ENCODE measurements around the gene TTC1.

Gene TTC1

GRCh38 chr5:160023007-160023907 is 14.3 kb downstream of the TTC1 start:
- Histone ChIP-seq H3F3A (ENCODE audit: low read depth) (no peaks in the 10 kb centered on the region), H3K4me1 (ENCODE audit: insufficient read depth, low read length, poor library complexity, severe bottlenecking) (peaks cover 4% of the 10 kb centered on the region), H2AFZ (ENCODE audit: low read length) (no peak overlapping the region), H3K4me3 (ENCODE audit: low read length, poor library complexity, severe bottlenecking) (no peak overlapping the region), H3K9me3 (ENCODE audit: insufficient read depth, low read depth, low read length) (no peaks in the 10 kb centered on the region), H3K36me3 (ENCODE audit: insufficient read depth, low read length) (no peaks in the 10 kb centered on the region), H3K9ac (ENCODE audit: low read depth, low read length, poor library complexity, severe bottlenecking) (no peak overlapping the region), H3K79me2 (ENCODE audit: insufficient read depth, low read length) (no peaks in the 10 kb centered on the region), H3K4me2 (ENCODE audit: low read depth, low read length, poor library complexity, severe bottlenecking) (no peak overlapping the region), H3K9me2 (replicated peaks; ENCODE audit: low read depth, low read length) (no peaks in the 10 kb centered on the region), H3K27me3 (ENCODE audit: insufficient read depth, low read length, poor library complexity, severe bottlenecking) (no peaks in the 10 kb centered on the region), H4K20me1 (ENCODE audit: insufficient read depth, low read length, poor library complexity, severe bottlenecking) (no peaks in the 10 kb centered on the region)
- TF ChIP-seq EZH2phosphoT487 (IDR thresholded peaks at IDR 0.05; ENCODE audit: borderline replicate concordance), result no peak
- TF ChIP-seq CTCF (conservative IDR thresholded peaks at IDR 0.05; ENCODE audit: low read length), result no peak

GRCh38 chr5:160023908-160024630 is 15.1 kb downstream of the TTC1 start:
- TF ChIP-seq CTCF (conservative IDR thresholded peaks at IDR 0.05; ENCODE audit: low read length), result no peak
- no peak for TF ChIP-seq EZH2phosphoT487 (IDR thresholded peaks at IDR 0.05; ENCODE audit: borderline replicate concordance)
- H3K9me3 ChIP-seq (ENCODE audit: insufficient read depth, low read depth, low read length), result no peaks in the 10 kb centered on the region

GRCh38 chr5:160029004-160029403 is 20.1 kb downstream of the TTC1 start:
- Histone ChIP-seq H3K4me2 (ENCODE audit: low read depth, low read length, poor library complexity, severe bottlenecking) (no peak overlapping the region), H3K9me2 (replicated peaks; ENCODE audit: low read depth, low read length) (no peaks in the 10 kb centered on the region), H3K79me2 (ENCODE audit: insufficient read depth, low read length) (no peaks in the 10 kb centered on the region), H3K4me3 (ENCODE audit: low read length, poor library complexity, severe bottlenecking) (no peak overlapping the region), H3K9me3 (ENCODE audit: insufficient read depth, low read depth, low read length) (no peaks in the 10 kb centered on the region), H3F3A (ENCODE audit: low read depth) (no peaks in the 10 kb centered on the region), H2AFZ (ENCODE audit: low read length) (no peak overlapping the region), H3K27me3 (ENCODE audit: insufficient read depth, low read length, poor library complexity, severe bottlenecking) (no peaks in the 10 kb centered on the region), H4K20me1 (ENCODE audit: insufficient read depth, low read length, poor library complexity, severe bottlenecking) (no peaks in the 10 kb centered on the region), H3K36me3 (ENCODE audit: insufficient read depth, low read length) (no peaks in the 10 kb centered on the region), H3K4me1 (ENCODE audit: insufficient read depth, low read length, poor library complexity, severe bottlenecking) (peaks cover 4% of the 10 kb centered on the region), H3K9ac (ENCODE audit: low read depth, low read length, poor library complexity, severe bottlenecking) (no peak overlapping the region)
- TF ChIP-seq EZH2phosphoT487 (IDR thresholded peaks at IDR 0.05; ENCODE audit: borderline replicate concordance) (no peak), CTCF (conservative IDR thresholded peaks at IDR 0.05; ENCODE audit: low read length) (no peak)

More at GRCh38 chr5:160023908-160024630, 15.1 kb downstream of the TTC1 start:
- H4K20me1 ChIP-seq (ENCODE audit: insufficient read depth, low read length, poor library complexity, severe bottlenecking), result no peaks in the 10 kb centered on the region
- no peaks in the 10 kb centered on the region for H3K79me2 ChIP-seq (ENCODE audit: insufficient read depth, low read length)
- H3K9me2 ChIP-seq (replicated peaks; ENCODE audit: low read depth, low read length), result no peaks in the 10 kb centered on the region
- H3K4me1 ChIP-seq (ENCODE audit: insufficient read depth, low read length, poor library complexity, severe bottlenecking), result peaks cover 4% of the 10 kb centered on the region
- no peak overlapping the region for H3K9ac ChIP-seq (ENCODE audit: low read depth, low read length, poor library complexity, severe bottlenecking)
- no peaks in the 10 kb centered on the region for H3K27me3 ChIP-seq (ENCODE audit: insufficient read depth, low read length, poor library complexity, severe bottlenecking)
- H3K4me2 ChIP-seq (ENCODE audit: low read depth, low read length, poor library complexity, severe bottlenecking), result no peak overlapping the region
- no peaks in the 10 kb centered on the region for H3F3A ChIP-seq (ENCODE audit: low read depth)
- H2AFZ ChIP-seq (ENCODE audit: low read length), result no peak overlapping the region
- no peaks in the 10 kb centered on the region for H3K36me3 ChIP-seq (ENCODE audit: insufficient read depth, low read length)
- H3K4me3 ChIP-seq (ENCODE audit: low read length, poor library complexity, severe bottlenecking), result no peak overlapping the region

Measured in Loucy (cell line).